H1 (cell line): ENCODE data around the gene ASB8.
A peak's percentile ranks its signal among the peaks of the same experiment; 100 is the strongest.

Source experiments
- CTCF ChIP-seq, 3 experiments: IDR thresholded peaks; 1 replicate in 2 of 3; 2 replicates in 1 of 3; pipeline versions ENCODE4 v1.5.1 to v1.6.1; 2011; ENCODE audit warnings: low read length in 3 of 3, mild to moderate bottlenecking in 3 of 3, inconsistent platforms in 2 of 3, low read depth in 1 of 3, moderate library complexity in 1 of 3; ENCODE audit not compliant: insufficient read depth in 1 of 3; ENCODE audit errors: control extremely low read depth in 1 of 3
- JUN ChIP-seq: IDR thresholded peaks from 2 replicates; pipeline ENCODE4 v1.6.1; 2011; ENCODE audit warnings: low read depth, mild to moderate bottlenecking, improper control_type of control experiment, low read length
- SP1 ChIP-seq: IDR thresholded peaks from 2 replicates; pipeline ENCODE4 v1.6.1; 2011; ENCODE audit warnings: low read depth, low read length
- TCF12 ChIP-seq: IDR thresholded peaks from 2 replicates; pipeline ENCODE4 v1.6.1; 2011; ENCODE audit warnings: low read depth, mild to moderate bottlenecking, low read length
- YY1 ChIP-seq: IDR thresholded peaks from 2 replicates; pipeline ENCODE4 v1.6.1; 2011; ENCODE audit warnings: low read depth, mild to moderate bottlenecking, low read length

- no peak for TF ChIP-seq JUN
- peak; percentile 60 for TF ChIP-seq SP1
- TF ChIP-seq TCF12 = no peak
- no peak for TF ChIP-seq CTCF (IDR thresholded peaks at IDR 0.05; ENCODE audit: control extremely low read depth in 1 of 3, insufficient read depth in 1 of 3, low read depth in 1 of 3, low read length in 3 of 3)
- TF ChIP-seq YY1 = 0 out of 2 replicates have a peak, but pooled peaks have one; percentile 6
Measured at GRCh38 chr12:48119078-48119833, 38.1 kb downstream of the ASB8 start, which contains the start of gene PFKM.
